Liver (tissue), 9 donors: ENCODE results near the gene TXN2. TPM values are rescaled to one million over a fixed set of nuclear protein-coding genes. Genes with fewer than 3 reads are reported as not detected.

Source experiments
- DNase-seq: peaks from one replicate; pipeline ENCODE4 v3.0.0-alpha.2; 2017; ENCODE audit warnings: low spot score
- H3K27ac ChIP-seq, 2 donors: one replicate each; pipeline ENCODE4 v1.7.0; 2013; ENCODE audit warnings: inconsistent platforms in 2 of 2, low read length in 2 of 2, control low read depth in 1 of 2, low read depth in 1 of 2, mild to moderate bottlenecking in 1 of 2
- H3K27me3 ChIP-seq, 4 donors: one replicate each; pipeline versions ENCODE4 v1.6.1 to v1.7.0; 2013; ENCODE audit warnings: low read length in 3 of 4, inconsistent platforms in 1 of 4, mild to moderate bottlenecking in 1 of 4, moderate library complexity in 1 of 4; ENCODE audit not compliant: control insufficient read depth in 4 of 4, insufficient read depth in 4 of 4
- H3K36me3 ChIP-seq, 4 donors: one replicate each; pipeline versions ENCODE4 v1.6.1 to v1.7.0; 2013; ENCODE audit warnings: low read length in 3 of 4, mild to moderate bottlenecking in 3 of 4, low read depth in 1 of 4, moderate library complexity in 1 of 4; ENCODE audit not compliant: control insufficient read depth in 4 of 4, insufficient read depth in 3 of 4
- H3K4me1 ChIP-seq, 4 donors: one replicate each; pipeline versions ENCODE4 v1.6.1 to v1.7.0; 2013; ENCODE audit warnings: low read length in 3 of 4, mild to moderate bottlenecking in 3 of 4, moderate library complexity in 1 of 4; ENCODE audit not compliant: control insufficient read depth in 4 of 4, insufficient read depth in 4 of 4
- H3K4me3 ChIP-seq, 3 donors: one replicate each; pipeline versions ENCODE4 v1.6.1 to v1.7.0; 2013; ENCODE audit warnings: low read length in 3 of 3, control low read depth in 1 of 3, low read depth in 1 of 3, mild to moderate bottlenecking in 1 of 3
- H3K9ac ChIP-seq, 2 donors: one replicate each; pipeline ENCODE4 v1.7.0; 2013; ENCODE audit warnings: low read length in 2 of 2, mild to moderate bottlenecking in 2 of 2, moderate library complexity in 2 of 2, control low read depth in 1 of 2, low read depth in 1 of 2
- H3K9me3 ChIP-seq, 4 donors: one replicate each; pipeline versions ENCODE4 v1.6.1 to v1.7.0; 2013; ENCODE audit warnings: low read length in 3 of 4; ENCODE audit not compliant: control insufficient read depth in 4 of 4
- EGR1 ChIP-seq, 2 donors: IDR thresholded peaks; 2 replicates each; pipeline ENCODE4 v1.6.1; 2016 to 2018; ENCODE audit warnings: antibody characterized with exemption in 2 of 2, low read depth in 2 of 2
- FOXA1 ChIP-seq: IDR thresholded peaks from 2 replicates; pipeline ENCODE4 v1.6.1; 2016; ENCODE audit warnings: antibody characterized with exemption
- FOXA2 ChIP-seq: IDR thresholded peaks from 2 replicates; pipeline ENCODE4 v1.6.1; 2016; ENCODE audit warnings: antibody characterized with exemption
- GABPA ChIP-seq, 2 donors: IDR thresholded peaks in 1 of 2; conservative IDR thresholded peaks in 1 of 2; 2 replicates each; pipeline ENCODE4 v1.6.1; 2016; ENCODE audit warnings: antibody characterized with exemption in 2 of 2, mild to moderate bottlenecking in 1 of 2, moderate library complexity in 1 of 2
- HNF4A ChIP-seq, 2 donors: conservative IDR thresholded peaks; 2 replicates each; pipeline ENCODE4 v1.6.1; 2016; ENCODE audit warnings: antibody characterized with exemption in 2 of 2, mild to moderate bottlenecking in 2 of 2
- HNF4G ChIP-seq: IDR thresholded peaks from 2 replicates; pipeline ENCODE4 v1.6.1; 2016; ENCODE audit warnings: antibody characterized with exemption
- JUND ChIP-seq, 2 donors: IDR thresholded peaks; 2 replicates each; pipeline ENCODE4 v1.6.1; 2016; ENCODE audit warnings: antibody characterized with exemption in 2 of 2
- MAX ChIP-seq: IDR thresholded peaks from 2 replicates; pipeline ENCODE4 v1.6.1; 2016; ENCODE audit warnings: antibody characterized with exemption
- NR2F2 ChIP-seq: IDR thresholded peaks from 2 replicates; pipeline ENCODE4 v1.6.1; 2016; ENCODE audit warnings: antibody characterized with exemption
- RAD21 ChIP-seq, 2 donors: IDR thresholded peaks; 2 replicates each; pipeline ENCODE4 v1.6.1; 2016; ENCODE audit warnings: antibody characterized with exemption in 2 of 2, mild to moderate bottlenecking in 2 of 2
- REST ChIP-seq: IDR thresholded peaks from 2 replicates; pipeline ENCODE4 v1.6.1; 2016; ENCODE audit warnings: antibody characterized with exemption, mild to moderate bottlenecking
- RXRA ChIP-seq, 2 donors: IDR thresholded peaks; 2 replicates each; pipeline ENCODE4 v1.6.1; 2017 to 2018; ENCODE audit warnings: antibody characterized with exemption in 2 of 2, mild to moderate bottlenecking in 1 of 2
- SP1 ChIP-seq: IDR thresholded peaks from 2 replicates; pipeline ENCODE4 v1.6.1; 2018; ENCODE audit warnings: antibody characterized with exemption, mild to moderate bottlenecking
- TAF1 ChIP-seq: conservative IDR thresholded peaks from 2 replicates; pipeline ENCODE4 v1.6.1; 2016; ENCODE audit warnings: antibody characterized with exemption, mild to moderate bottlenecking
- YY1 ChIP-seq: IDR thresholded peaks from 2 replicates; pipeline ENCODE4 v1.6.1; 2016; ENCODE audit warnings: antibody characterized with exemption, mild to moderate bottlenecking
- whole genome bisulfite sequencing: extraction: QIAGEN DNeasy Blood & Tissue Kit; methylation state at CpG from one replicate; pipeline ENCODE4 v1.1.7; 2013; 5-methylcytosine and 5-hydroxymethylcytosine counted together
- polyA plus RNA-seq, 2 donors: library from polyadenylated mRNA; stranded (reverse) in 1 of 2; unstranded in 1 of 2; fragments of 200-250 nt in 1 of 2; fragments of >200 nt in 1 of 2; fragmentation: Nextera tagmentation in 1 of 2; extraction: Ambion mirVana in 1 of 2; gene quantifications; one replicate each; pipeline versions ENCODE4 v1.2.1 to v1.2.3, GENCODE V29; 2013 to 2015
- total RNA-seq, 2 donors: library from RNA; depleted of rRNA; stranded (reverse); fragments of >200 nt; gene quantifications; one replicate each; pipeline ENCODE4 v1.2.3, GENCODE V29; 2014
- TF ChIP-seq, protein P1 (sequence below): IDR thresholded peaks from 2 replicates; pipeline ENCODE4 v1.6.1; 2016; ENCODE audit warnings: antibody characterized with exemption
- TF ChIP-seq, protein P2 (sequence below): fragments of 150-350 bp; IDR thresholded peaks from 2 replicates; pipeline ENCODE4 v1.5.1; 2017; ENCODE audit warnings: improper control_type of control experiment, low read depth, low read length; ENCODE audit not compliant: missing input control
- TF ChIP-seq, protein P3 (sequence below): IDR thresholded peaks from 2 replicates; pipeline ENCODE4 v1.6.1; 2016; ENCODE audit warnings: antibody characterized with exemption
- donor health status: healthy.
- donor health status: healthy.
- donor health status: healthy.
- donor health status: healthy.
- donor health status: healthy.

TXN2 gene
- total and polyA plus RNA-seq, 4 donors: 27.5 to 154 (median 73.4) TPM

- Histone ChIP-seq H3K4me3 (peak within 1 kb of the TSS; percentile 75 to 96 (median 95)), H3K9ac (peak within 1 kb of the TSS; percentile 90 to 93), H3K27me3 (no peaks in the 10 kb centered on the region), H3K4me1 (peaks cover 2 to 14% (median 10%) of the 10 kb centered on the region in 4 donors), H3K36me3 (peaks cover 8 to 24% (median 16%) of the 10 kb centered on the region in 4 donors), H3K9me3 (no peaks in the 10 kb centered on the region), H3K27ac (peak within 1 kb of the TSS; percentile 87 to 95)
- DNase-seq: peak; percentile 98
- peak in 1 of 2 donors; percentile 20 for TF ChIP-seq JUND (IDR thresholded peaks at IDR 0.05)
- peak; percentile 78 to 82 for TF ChIP-seq RXRA (IDR thresholded peaks at IDR 0.05)
- TF ChIP-seq, protein P1, sequence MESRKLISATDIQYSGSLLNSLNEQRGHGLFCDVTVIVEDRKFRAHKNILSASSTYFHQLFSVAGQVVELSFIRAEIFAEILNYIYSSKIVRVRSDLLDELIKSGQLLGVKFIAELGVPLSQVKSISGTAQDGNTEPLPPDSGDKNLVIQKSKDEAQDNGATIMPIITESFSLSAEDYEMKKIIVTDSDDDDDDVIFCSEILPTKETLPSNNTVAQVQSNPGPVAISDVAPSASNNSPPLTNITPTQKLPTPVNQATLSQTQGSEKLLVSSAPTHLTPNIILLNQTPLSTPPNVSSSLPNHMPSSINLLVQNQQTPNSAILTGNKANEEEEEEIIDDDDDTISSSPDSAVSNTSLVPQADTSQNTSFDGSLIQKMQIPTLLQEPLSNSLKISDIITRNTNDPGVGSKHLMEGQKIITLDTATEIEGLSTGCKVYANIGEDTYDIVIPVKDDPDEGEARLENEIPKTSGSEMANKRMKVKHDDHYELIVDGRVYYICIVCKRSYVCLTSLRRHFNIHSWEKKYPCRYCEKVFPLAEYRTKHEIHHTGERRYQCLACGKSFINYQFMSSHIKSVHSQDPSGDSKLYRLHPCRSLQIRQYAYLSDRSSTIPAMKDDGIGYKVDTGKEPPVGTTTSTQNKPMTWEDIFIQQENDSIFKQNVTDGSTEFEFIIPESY: peak; percentile 97
- TF ChIP-seq, protein P2, sequence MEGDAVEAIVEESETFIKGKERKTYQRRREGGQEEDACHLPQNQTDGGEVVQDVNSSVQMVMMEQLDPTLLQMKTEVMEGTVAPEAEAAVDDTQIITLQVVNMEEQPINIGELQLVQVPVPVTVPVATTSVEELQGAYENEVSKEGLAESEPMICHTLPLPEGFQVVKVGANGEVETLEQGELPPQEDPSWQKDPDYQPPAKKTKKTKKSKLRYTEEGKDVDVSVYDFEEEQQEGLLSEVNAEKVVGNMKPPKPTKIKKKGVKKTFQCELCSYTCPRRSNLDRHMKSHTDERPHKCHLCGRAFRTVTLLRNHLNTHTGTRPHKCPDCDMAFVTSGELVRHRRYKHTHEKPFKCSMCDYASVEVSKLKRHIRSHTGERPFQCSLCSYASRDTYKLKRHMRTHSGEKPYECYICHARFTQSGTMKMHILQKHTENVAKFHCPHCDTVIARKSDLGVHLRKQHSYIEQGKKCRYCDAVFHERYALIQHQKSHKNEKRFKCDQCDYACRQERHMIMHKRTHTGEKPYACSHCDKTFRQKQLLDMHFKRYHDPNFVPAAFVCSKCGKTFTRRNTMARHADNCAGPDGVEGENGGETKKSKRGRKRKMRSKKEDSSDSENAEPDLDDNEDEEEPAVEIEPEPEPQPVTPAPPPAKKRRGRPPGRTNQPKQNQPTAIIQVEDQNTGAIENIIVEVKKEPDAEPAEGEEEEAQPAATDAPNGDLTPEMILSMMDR: no peak
- peak; percentile 21 for TF ChIP-seq REST
- TF ChIP-seq FOXA1: peak; percentile 24
- peak; percentile 81 to 87 for TF ChIP-seq EGR1 (IDR thresholded peaks at IDR 0.05; ENCODE audit: low read depth in 2 of 2)
- peak; percentile 84 for TF ChIP-seq NR2F2
- TF ChIP-seq SP1: peak; percentile 86
- TF ChIP-seq HNF4A (conservative IDR thresholded peaks at IDR 0.05): peak in 1 of 2 donors; percentile 62
- peak; percentile 78 to 99 for TF ChIP-seq GABPA (IDR thresholded peaks at IDR 0.05 in 1 of 2, conservative IDR thresholded peaks at IDR 0.05 in 1 of 2)
- no peak for TF ChIP-seq HNF4G
- peak in 1 of 2 donors; percentile 33 for TF ChIP-seq RAD21 (IDR thresholded peaks at IDR 0.05)
- peak; percentile 90 for TF ChIP-seq TAF1
- no peak for TF ChIP-seq FOXA2
- peak; percentile 98 for TF ChIP-seq MAX
- TF ChIP-seq YY1: peak; percentile 95
- TF ChIP-seq, protein P3, sequence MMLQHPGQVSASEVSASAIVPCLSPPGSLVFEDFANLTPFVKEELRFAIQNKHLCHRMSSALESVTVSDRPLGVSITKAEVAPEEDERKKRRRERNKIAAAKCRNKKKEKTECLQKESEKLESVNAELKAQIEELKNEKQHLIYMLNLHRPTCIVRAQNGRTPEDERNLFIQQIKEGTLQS: no peak
- WGBS: under 1% methylated on average over 82 of the region's 82 CpGs
These were observed 47.6 kb upstream of the TXN2 start, which contains the start of gene EIF3D for GRCh38 chr22:36528795-36529751. EIF3D (minus strand) TSS chr22:36529166; CDS start chr22:36526121, 3,045 bp downstream.
